CD4-positive, alpha-beta T cell treated with Interleukin-21 for 1 hour (primary cell): ENCODE measurements around the gene TTC28.

Source experiments
- DNase-seq: peaks from one replicate; pipeline ENCODE4 v3.0.0-alpha.2; 2020

TTC28 gene

GRCh38 chr22:28254396-28254795 lies 425.2 kb downstream of the TTC28 start:
- no peak for DNase-seq

GRCh38 chr22:28252539-28252938 lies 427.1 kb downstream of the TTC28 start:
- no peak for DNase-seq

- DNase-seq, result no peak
These were observed 429.5 kb downstream of the TTC28 start for GRCh38 chr22:28250036-28250695.

GRCh38 chr22:28249402-28249801 lies 430.2 kb downstream of the TTC28 start:
- DNase-seq, result no peak

- DNase-seq, result no peak
These were observed 431.8 kb downstream of the TTC28 start for GRCh38 chr22:28247667-28248363.

- DNase-seq, result no peak
These were observed 432.5 kb downstream of the TTC28 start for GRCh38 chr22:28247136-28247535.

GRCh38 chr22:28246397-28246796 lies 433.2 kb downstream of the TTC28 start:
- no peak for DNase-seq

GRCh38 chr22:28245579-28246224 lies 433.9 kb downstream of the TTC28 start:
- no peak for DNase-seq

- DNase-seq, result no peak
These were observed 434.9 kb downstream of the TTC28 start for GRCh38 chr22:28244757-28245156.

- no peak for DNase-seq
These were observed 436.1 kb downstream of the TTC28 start for GRCh38 chr22:28243539-28243938.

GRCh38 chr22:28241656-28242290 lies 437.9 kb downstream of the TTC28 start:
- no peak for DNase-seq

GRCh38 chr22:28239941-28240340 lies 439.7 kb downstream of the TTC28 start:
- no peak for DNase-seq

- no peak for DNase-seq
These were observed 441.9 kb downstream of the TTC28 start for GRCh38 chr22:28237783-28238182.

GRCh38 chr22:28237112-28237511 lies 442.5 kb downstream of the TTC28 start:
- no peak for DNase-seq

- DNase-seq, result no peak
These were observed 447.4 kb downstream of the TTC28 start for GRCh38 chr22:28232204-28232603.

GRCh38 chr22:28231441-28231840 lies 448.2 kb downstream of the TTC28 start:
- no peak for DNase-seq

GRCh38 chr22:28230671-28231070 lies 449.0 kb downstream of the TTC28 start:
- no peak for DNase-seq

- no peak for DNase-seq
These were observed 449.8 kb downstream of the TTC28 start for GRCh38 chr22:28229566-28230485.

- no peak for DNase-seq
These were observed 455.8 kb downstream of the TTC28 start for GRCh38 chr22:28223826-28224225.

GRCh38 chr22:28222976-28223745 lies 456.5 kb downstream of the TTC28 start:
- no peak for DNase-seq

GRCh38 chr22:28222571-28222970 lies 457.1 kb downstream of the TTC28 start:
- DNase-seq, result no peak

- no peak for DNase-seq
These were observed 457.6 kb downstream of the TTC28 start for GRCh38 chr22:28222052-28222451.
